Heart left ventricle (tissue), 16 donors: Measurements from ENCODE around the gene ATG2A. TPM values are rescaled to one million over a fixed set of nuclear protein-coding genes. Genes with fewer than 3 reads are reported as not detected.

Source experiments
- ATAC-seq, 4 donors: fragments of 200-7000 bp; cut with Tn5 transposase; one replicate each; pipeline ENCODE4 v1.9.1; 2020 to 2022; ENCODE audit warnings: moderate library complexity in 4 of 4, mild to moderate bottlenecking in 3 of 4, moderate number of reproducible peaks in 1 of 4
- DNase-seq, 5 donors: peaks; one replicate each; pipeline ENCODE4 v3.0.0-alpha.2; 2020
- H3K27ac ChIP-seq, 12 donors: fragments of 200-600 bp; sonication (generic) in 4 of 12; one replicate each; pipeline versions ENCODE4 v1.5.0 to v1.8.0; 2016 to 2022; ENCODE audit warnings: mild to moderate bottlenecking in 2 of 12
- H3K27me3 ChIP-seq, 9 donors: fragments of 200-600 bp; sonication (generic) in 2 of 9; one replicate each; pipeline versions ENCODE4 v1.5.1 to v1.8.0; 2016 to 2022; ENCODE audit warnings: mild to moderate bottlenecking in 3 of 9
- H3K36me3 ChIP-seq, 9 donors: fragments of 200-600 bp; sonication (generic) in 2 of 9; one replicate each; pipeline versions ENCODE4 v1.5.0 to v1.8.0; 2018 to 2022; ENCODE audit warnings: mild to moderate bottlenecking in 2 of 9
- H3K4me1 ChIP-seq, 12 donors: fragments of 200-600 bp; sonication (generic) in 4 of 12; one replicate each; pipeline versions ENCODE4 v1.5.0 to v1.8.0; 2016 to 2022; ENCODE audit warnings: mild to moderate bottlenecking in 3 of 12
- H3K4me3 ChIP-seq, 12 donors: fragments of 200-600 bp; sonication (generic) in 4 of 12; one replicate each; pipeline versions ENCODE4 v1.5.0 to v1.8.0; 2017 to 2022; ENCODE audit warnings: mild to moderate bottlenecking in 9 of 12, moderate library complexity in 4 of 12
- H3K9me3 ChIP-seq, 12 donors: fragments of 200-600 bp; sonication (generic) in 4 of 12; one replicate each; pipeline versions ENCODE4 v1.5.0 to v1.8.0; 2016 to 2022; ENCODE audit warnings: mild to moderate bottlenecking in 1 of 12
- CTCF ChIP-seq, 12 donors: fragments of 200-600 bp; sonication (generic) in 4 of 12; IDR thresholded peaks; one replicate each; pipeline versions ENCODE4 v1.5.0 to v1.8.0; 2018 to 2022; ENCODE audit warnings: antibody characterized with exemption in 12 of 12, mild to moderate bottlenecking in 5 of 12
- POLR2A ChIP-seq, 2 donors: fragments of 450-650 bp; IDR thresholded peaks; one replicate each; pipeline ENCODE4 v1.6.1; 2017; ENCODE audit warnings: antibody characterized with exemption in 2 of 2, mild to moderate bottlenecking in 2 of 2, moderate library complexity in 2 of 2
- WGBS, 4 donors: extraction: QIAGEN DNeasy Blood & Tissue Kit in 2 of 4; methylation state at CpG; one replicate each; pipeline versions ENCODE4 v1.1.5 to v1.1.7; 2013 to 2018; 5-methylcytosine and 5-hydroxymethylcytosine counted together
- intact Hi-C, 10 donors: fragments of 100-400 bp; cut with DNase I; formaldehyde crosslinking; loops; one replicate each; pipeline versions ENCODE4 v1.11.1 to v1.14.2; 2022
- polyA plus RNA-seq, 2 donors: library from polyadenylated mRNA; stranded (reverse); fragments of 200-250 nt; gene quantifications; one replicate each; pipeline ENCODE4 v1.2.3, GENCODE V29; 2013
- total RNA-seq, 9 donors: library from RNA; depleted of rRNA in 2 of 9; stranded (reverse); fragments of >200 nt in 2 of 9; fragmentation: NEBNext Ultra II Directional in 3 of 9; extraction: Animal tissue kit (Norgen Biotek cat#: 25700) in 3 of 9; gene quantifications; one replicate each; pipeline versions ENCODE4 v1.1.0 to v1.2.4, GENCODE V29; 2016 to 2023
- donor health status: ischemic (EF 13 %, LVEDD 7.1; RV severe dilation, severe dysfunction).
- donor health status: healthy with polysubstance abuse.
- donor health status: DM: no; HTN: yes; CAD: no.
- donor health status: DM: no; HTN: no; CAD: no.
- donor health status: ischemic (EF 25% LVEDD 6.9; RV normal size, moderate dysfunction).
- donor health status: ischemic (EF 25% LVEDD 5.7; RV mildly dilated, moderate dysfunction).
- donor health status: healthy.
- donor health status: DM: yes; HTN: yes; CAD: no.
- donor health status: ischemic (EF 35%, LVEDD 5.7; RV mildly dilated, moderate dysfunction).
- donor health status: nonischemic (EF 11% LVEDD 7.7; RV severe dilation, severe dysfunction).
- donor health status: DM: yes; HTN: yes; CAD: no.
- donor health status: PGD.
- donor health status: ischemic (EF 29% LVEDD 5.4; RV normal size, mild dysfunction).
- donor health status: nonischemic (EF 23%, LVEDD 6.1; RV moderate dilation, normal function).

ATG2A gene
- total and polyA plus RNA-seq, 11 donors = 11.4 to 38.5 (median 16.1) TPM

DNA sequence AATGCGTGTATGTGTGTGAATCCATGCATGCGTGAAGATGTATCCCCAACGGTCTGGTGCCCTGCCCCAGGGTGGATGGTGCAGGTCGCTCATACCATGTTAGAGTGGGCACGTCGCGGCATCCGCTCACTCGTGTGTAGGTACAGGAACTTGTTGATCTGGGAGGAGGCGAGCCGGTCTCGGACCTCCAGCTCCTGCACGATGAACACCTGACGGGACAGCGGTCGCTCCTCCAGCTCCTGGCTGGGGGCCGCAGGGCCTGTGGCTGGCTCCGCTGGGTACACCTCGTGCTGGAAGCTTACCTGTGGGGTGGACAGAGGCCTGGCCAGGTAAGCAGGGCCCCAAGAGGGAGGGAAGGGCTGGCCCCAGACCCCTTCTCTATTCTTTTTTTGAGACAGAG, 18.5 kb downstream of the ATG2A start:
- Histone ChIP-seq H3K27me3 (no peaks in the 10 kb centered on the region), H3K4me1 (peaks cover 0 to 12% (median 2%) of the 10 kb centered on the region in 12 donors), H3K36me3 (peaks cover 4 to 88% (median 72%) of the 10 kb centered on the region in 9 donors), H3K9me3 (no peaks in the 10 kb centered on the region), H3K27ac (no peak overlapping the region), H3K4me3 (no peak overlapping the region)
- DNase-seq (peak in 1 of 5 donors; percentile 50), ATAC-seq (no peak)
- no peak for TF ChIP-seq POLR2A (IDR thresholded peaks at IDR 0.05)
- TF ChIP-seq CTCF (IDR thresholded peaks at IDR 0.05) = no peak
- 92 to 96% (median 95%) methylated on average over 19 of the region's 19 CpGs for WGBS, 4 donors
- intact Hi-C loops = no loop called here

- H3K27ac ChIP-seq = no peak overlapping the region
- WGBS, 4 donors = 88 to 94% (median 92%) methylated on average over 8 to 9 of the region's 9 CpGs
- H3K4me3 ChIP-seq = no peak overlapping the region
- DNase-seq = peak in 1 of 5 donors; percentile 48
- TF ChIP-seq CTCF (IDR thresholded peaks at IDR 0.05) (no peak), POLR2A (IDR thresholded peaks at IDR 0.05) (no peak)
- no peaks in the 10 kb centered on the region for H3K27me3 ChIP-seq
- no peak for ATAC-seq
- peaks cover 0 to 16% (median 5%) of the 10 kb centered on the region in 12 donors for H3K4me1 ChIP-seq
- intact Hi-C loops = no loop called here
- H3K9me3 ChIP-seq = no peaks in the 10 kb centered on the region
- H3K36me3 ChIP-seq = peaks cover 4 to 84% (median 67%) of the 10 kb centered on the region in 9 donors
Measured at GRCh38 chr11:64898076-64898445, 18.9 kb downstream of the ATG2A start.

GRCh38 chr11:64897381-64898075, 19.5 kb downstream of the ATG2A start:
- ATAC-seq (no peak), DNase-seq (peak in 2 of 5 donors; percentile 17 to 48)
- Histone ChIP-seq H3K36me3 (peaks cover under 1 to 78% (median 61%) of the 10 kb centered on the region in 9 donors), H3K27me3 (no peaks in the 10 kb centered on the region), H3K9me3 (no peaks in the 10 kb centered on the region), H3K4me3 (no peak overlapping the region), H3K4me1 (peaks cover 0 to 22% (median 9%) of the 10 kb centered on the region in 12 donors), H3K27ac (no peak overlapping the region)
- TF ChIP-seq CTCF (IDR thresholded peaks at IDR 0.05) = no peak
- TF ChIP-seq POLR2A (IDR thresholded peaks at IDR 0.05) = no peak
- 91 to 97% (median 93%) methylated on average over 16 to 19 of the region's 19 CpGs for WGBS, 4 donors
- intact Hi-C loops = no loop called here

- no peaks in the 10 kb centered on the region for H3K9me3 ChIP-seq
- H3K36me3 ChIP-seq = peaks cover 0 to 68% (median 52%) of the 10 kb centered on the region in 9 donors
- DNase-seq (no peak), ATAC-seq (no peak)
- peaks cover 0 to 29% (median 13%) of the 10 kb centered on the region in 12 donors for H3K4me1 ChIP-seq
- no peaks in the 10 kb centered on the region for H3K27me3 ChIP-seq
- no peak overlapping the region for H3K27ac ChIP-seq
- intact Hi-C loops = no loop called here
- WGBS, 4 donors = 78 to 89% (median 85%) methylated on average over 4 to 14 of the region's 14 CpGs
- no peak overlapping the region for H3K4me3 ChIP-seq
- TF ChIP-seq CTCF (IDR thresholded peaks at IDR 0.05) = no peak
- TF ChIP-seq POLR2A (IDR thresholded peaks at IDR 0.05) = no peak
Measured at GRCh38 chr11:64896448-64897022, 20.5 kb downstream of the ATG2A start.
